Stomach (tissue), 4 donors: ENCODE measurements around the gene RASSF3.

Experiments
- CTCF ChIP-seq, 7 experiments: fragments of 450-650 bp in 4 of 7; fragments of 200-600 bp in 3 of 7; sonication (generic) in 3 of 7; IDR thresholded peaks; one replicate each; pipeline ENCODE4 v1.5.1; 2016 to 2019; ENCODE audit warnings: antibody characterized with exemption in 7 of 7, control low read depth in 2 of 7, mild to moderate bottlenecking in 1 of 7
- EP300 ChIP-seq: sonication (generic); formaldehyde crosslinking; IDR thresholded peaks from one replicate; pipeline ENCODE4 v1.6.1; 2017; ENCODE audit warnings: antibody characterized with exemption
- POLR2A ChIP-seq, 4 donors: fragments of 450-650 bp; IDR thresholded peaks; one replicate each; pipeline ENCODE4 v1.6.1; 2016; ENCODE audit warnings: antibody characterized with exemption in 4 of 4, control low read depth in 2 of 4, mild to moderate bottlenecking in 1 of 4, moderate library complexity in 1 of 4

DNA sequence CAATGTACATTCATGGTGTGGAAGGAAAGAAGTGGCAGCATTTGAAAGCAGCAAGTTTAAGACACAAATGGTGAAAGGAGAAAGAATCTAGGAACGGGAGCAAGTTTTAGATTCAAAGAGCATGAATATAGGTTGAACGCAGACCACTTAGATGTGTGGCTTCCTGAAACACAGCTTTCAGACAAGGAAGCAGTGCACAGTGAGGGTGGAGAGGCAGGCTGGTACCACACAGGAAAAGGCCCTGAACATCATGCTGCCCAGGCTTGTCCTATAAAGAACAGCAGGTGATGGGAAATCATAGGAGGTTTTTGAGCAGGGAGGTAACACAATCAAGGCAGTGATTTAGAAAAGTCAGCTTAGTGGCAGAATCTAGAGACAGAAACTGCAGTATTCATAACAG, 113.3 kb downstream of the RASSF3 start:
- TF ChIP-seq CTCF (IDR thresholded peaks at IDR 0.05): no peak
- TF ChIP-seq EP300: no peak
- no peak for TF ChIP-seq POLR2A (IDR thresholded peaks at IDR 0.05)
